HAP-1 (cell line): Measurements from ENCODE around the gene AFF1.
"Not testable (repeated sequence)": the region's sequence is repeated elsewhere in the genome, so short reads cannot be mapped to it uniquely, and the experiment has no call there.

Source experiments
- DNase-seq, 2 experiments: peaks; one replicate each; pipeline ENCODE4 v3.0.0-alpha.2; 2016 to 2020; ENCODE audit warnings: low spot score in 2 of 2
- H3K27me3 ChIP-seq: fragments of 250-450 bp; sonication (Bioruptor Pico); 2 replicates; pipeline ENCODE4 v1.5.1; 2020; ENCODE audit warnings: low read depth, mild to moderate bottlenecking, moderate library complexity
- H3K36me3 ChIP-seq: fragments of 250-450 bp; sonication (Bioruptor Pico); replicated peaks from 2 replicates; pipeline ENCODE4 v1.5.1; 2020; ENCODE audit warnings: mild to moderate bottlenecking
- H3K4me1 ChIP-seq: fragments of 250-450 bp; sonication (Bioruptor Pico); 2 replicates; pipeline ENCODE4 v1.5.1; 2020; ENCODE audit warnings: mild to moderate bottlenecking
- H3K4me3 ChIP-seq: fragments of 250-450 bp; sonication (Bioruptor Pico); 2 replicates; pipeline ENCODE4 v1.5.1; 2020; ENCODE audit warnings: mild to moderate bottlenecking, moderate library complexity
- H3K9me3 ChIP-seq: fragments of 250-450 bp; sonication (Bioruptor Pico); 2 replicates; pipeline ENCODE4 v1.5.1; 2020; ENCODE audit warnings: mild to moderate bottlenecking, moderate library complexity
- in situ Hi-C: fragments of 300-500 bp; cut with MboI; formaldehyde crosslinking; loops from 3 replicates; pipeline ENCODE4 v1.14.3; 2020; ENCODE audit warnings: low sequenced_read_pairs, inconsistent platforms, mixed read lengths

AFF1 gene

GRCh38 chr4:87010192-87010591 lies 75.4 kb downstream of the AFF1 start:
- peaks cover 33% of the 10 kb centered on the region for H3K4me1 ChIP-seq
- DNase-seq: no peak
- H3K4me3 ChIP-seq: no peak overlapping the region

GRCh38 chr4:87011340-87012034 lies 76.7 kb downstream of the AFF1 start:
- H3K4me1 ChIP-seq: peaks cover 31% of the 10 kb centered on the region

More at GRCh38 chr4:87010192-87010591, 75.4 kb downstream of the AFF1 start:
- in situ Hi-C loops: no loop called here
- Histone ChIP-seq H3K27me3 (no peaks in the 10 kb centered on the region), H3K9me3 (no peaks in the 10 kb centered on the region), H3K36me3 (no peaks in the 10 kb centered on the region)

GRCh38 chr4:87012265-87012953 lies 77.6 kb downstream of the AFF1 start:
- in situ Hi-C loops: no loop called here
- no peak overlapping the region for H3K4me3 ChIP-seq

More at GRCh38 chr4:87011340-87012034, 76.7 kb downstream of the AFF1 start:
- H3K4me3 ChIP-seq: no peak overlapping the region
- no peaks in the 10 kb centered on the region for H3K27me3 ChIP-seq
- in situ Hi-C loops: no loop called here
- no peaks in the 10 kb centered on the region for H3K36me3 ChIP-seq
- H3K9me3 ChIP-seq: no peaks in the 10 kb centered on the region
- no peak for DNase-seq

GRCh38 chr4:87012954-87013308 lies 78.1 kb downstream of the AFF1 start:
- H3K27me3 ChIP-seq, H3K36me3 ChIP-seq, H3K4me3 ChIP-seq, in situ Hi-C loops, DNase-seq, H3K9me3 ChIP-seq: not testable (repeated sequence)
- H3K4me1 ChIP-seq: peaks cover 31% of the 10 kb centered on the region

More at GRCh38 chr4:87012265-87012953, 77.6 kb downstream of the AFF1 start:
- Histone ChIP-seq H3K4me1 (peaks cover 31% of the 10 kb centered on the region), H3K27me3 (no peaks in the 10 kb centered on the region), H3K36me3 (no peaks in the 10 kb centered on the region), H3K9me3 (no peaks in the 10 kb centered on the region)
- DNase-seq: no peak

DNA sequence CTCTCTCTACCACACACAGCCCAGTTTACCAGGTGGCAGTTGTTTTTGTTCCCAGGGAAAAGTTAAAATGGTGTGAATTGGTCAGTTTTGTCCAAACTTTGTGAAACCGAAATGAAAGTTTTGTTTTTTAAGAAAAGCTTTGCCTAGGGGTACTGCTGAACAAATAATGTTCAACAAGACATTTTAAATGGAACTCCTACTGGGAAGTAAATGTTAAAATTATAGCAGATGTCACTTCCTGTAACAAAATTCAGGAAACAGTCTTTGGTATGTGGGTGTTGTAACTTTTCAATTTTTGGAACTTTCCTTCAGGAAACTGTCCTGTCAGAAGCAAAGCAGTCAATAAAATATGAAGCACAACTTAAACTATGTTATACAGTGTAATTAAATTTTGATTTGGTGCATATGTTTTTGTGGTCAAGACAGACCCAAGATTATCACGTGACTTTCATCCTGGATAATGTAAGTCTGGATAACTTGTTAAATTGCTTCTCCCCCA lies 79.5 kb downstream of the AFF1 start:
- DNase-seq: no peak
- Histone ChIP-seq H3K36me3 (no peaks in the 10 kb centered on the region), H3K4me1 (peaks cover 21% of the 10 kb centered on the region), H3K27me3 (no peaks in the 10 kb centered on the region), H3K9me3 (no peaks in the 10 kb centered on the region), H3K4me3 (no peak overlapping the region)
- in situ Hi-C loops: no loop called here

DNA sequence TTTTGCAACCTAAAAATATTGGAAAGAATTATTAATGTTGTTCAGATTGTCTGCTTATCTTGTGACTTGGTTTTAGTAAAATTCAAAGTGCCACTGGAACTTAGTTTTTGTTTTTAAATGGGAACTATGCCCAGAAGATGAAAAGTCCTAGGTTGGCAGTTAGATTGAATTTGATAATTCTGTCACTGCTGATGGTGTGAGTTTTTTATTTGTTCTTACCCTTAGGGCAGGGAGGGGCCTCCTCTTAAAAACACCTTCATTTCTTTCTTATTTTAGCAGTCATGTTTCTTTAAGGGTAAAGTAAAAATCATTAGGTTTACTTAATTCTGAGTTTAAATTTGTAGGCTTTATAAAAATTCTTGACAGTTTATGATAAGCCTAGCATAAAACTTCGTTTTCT lies 80.6 kb downstream of the AFF1 start:
- no peaks in the 10 kb centered on the region for H3K27me3 ChIP-seq
- DNase-seq: no peak
- in situ Hi-C loops: no loop called here
- no peaks in the 10 kb centered on the region for H3K9me3 ChIP-seq
- no peak overlapping the region for H3K4me3 ChIP-seq
- H3K36me3 ChIP-seq: no peaks in the 10 kb centered on the region
- peaks cover 21% of the 10 kb centered on the region for H3K4me1 ChIP-seq

- DNase-seq: no peak
- peaks cover 13% of the 10 kb centered on the region for H3K4me1 ChIP-seq
- H3K36me3 ChIP-seq: no peaks in the 10 kb centered on the region
- no peak overlapping the region for H3K4me3 ChIP-seq
- in situ Hi-C loops: no loop called here
- no peaks in the 10 kb centered on the region for H3K9me3 ChIP-seq
- H3K27me3 ChIP-seq: no peaks in the 10 kb centered on the region
Observed at GRCh38 chr4:87017580-87018342, 83.0 kb downstream of the AFF1 start.

- in situ Hi-C loops: no loop called here
- Histone ChIP-seq H3K27me3 (no peaks in the 10 kb centered on the region), H3K4me1 (peaks cover 13% of the 10 kb centered on the region), H3K9me3 (no peaks in the 10 kb centered on the region), H3K36me3 (no peaks in the 10 kb centered on the region), H3K4me3 (no peak overlapping the region)
- DNase-seq: no peak
Observed at GRCh38 chr4:87018753-87019152, 83.9 kb downstream of the AFF1 start.

GRCh38 chr4:87019246-87019791 lies 84.5 kb downstream of the AFF1 start:
- in situ Hi-C loops: no loop called here
- Histone ChIP-seq H3K27me3 (no peaks in the 10 kb centered on the region), H3K4me1 (peaks cover 11% of the 10 kb centered on the region), H3K4me3 (no peak overlapping the region), H3K36me3 (no peaks in the 10 kb centered on the region), H3K9me3 (no peaks in the 10 kb centered on the region)
- DNase-seq: no peak

DNA sequence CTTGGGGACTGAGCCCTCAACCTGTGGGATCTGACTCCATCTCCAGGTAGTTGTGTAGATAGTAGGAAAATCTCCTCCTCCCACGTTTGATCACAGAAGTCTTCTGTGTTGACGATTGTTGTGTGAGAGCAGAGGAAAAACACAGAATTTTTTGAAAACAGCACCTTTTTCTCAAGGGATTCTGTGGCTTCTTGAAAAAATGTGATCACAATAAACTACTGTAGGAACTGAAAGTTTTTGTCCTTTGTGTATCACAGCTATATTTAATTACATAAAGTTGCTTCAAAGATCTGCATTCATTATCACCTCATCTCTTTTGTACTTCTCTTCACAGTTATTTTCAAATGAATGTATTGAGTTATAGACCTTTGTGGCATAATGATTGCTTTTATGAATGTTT lies 85.1 kb downstream of the AFF1 start:
- Histone ChIP-seq H3K4me3 (no peak overlapping the region), H3K36me3 (no peaks in the 10 kb centered on the region), H3K4me1 (peaks cover 9% of the 10 kb centered on the region), H3K27me3 (no peaks in the 10 kb centered on the region), H3K9me3 (no peaks in the 10 kb centered on the region)
- in situ Hi-C loops: no loop called here
- no peak for DNase-seq

- DNase-seq: no peak
- in situ Hi-C loops: no loop called here
- H3K4me1 ChIP-seq: peaks cover 5% of the 10 kb centered on the region
Observed at GRCh38 chr4:87024201-87024600, 89.4 kb downstream of the AFF1 start.

DNA sequence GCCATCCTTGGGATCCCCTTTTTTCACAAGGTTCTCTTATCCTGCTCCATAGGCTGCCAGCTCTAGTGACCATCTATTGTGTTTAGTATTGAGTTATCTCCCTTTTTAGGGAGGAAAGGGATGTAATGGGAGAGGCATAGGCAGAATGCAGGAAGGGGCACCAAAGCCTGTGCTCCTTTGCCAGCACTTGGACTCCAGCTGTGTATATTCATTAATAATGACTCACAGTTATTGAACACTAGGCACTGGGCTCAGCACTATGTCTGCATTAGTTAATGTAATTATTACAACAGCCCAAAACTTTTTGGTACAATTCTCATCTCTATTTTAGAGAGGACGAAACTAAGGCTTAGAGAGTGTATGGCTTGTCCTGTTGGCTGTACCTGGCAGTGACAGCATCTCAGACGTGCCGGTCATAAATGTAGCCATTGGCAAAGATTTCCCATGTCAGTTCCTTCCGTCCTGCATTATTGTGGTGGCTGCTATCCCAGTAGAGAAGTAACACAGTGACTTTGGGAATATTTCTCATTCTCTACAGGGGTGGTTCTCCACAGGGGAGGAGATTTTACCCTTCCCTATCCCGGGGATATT lies 90.3 kb downstream of the AFF1 start:
- Histone ChIP-seq H3K9me3 (no peaks in the 10 kb centered on the region), H3K27me3 (no peaks in the 10 kb centered on the region), H3K4me3 (no peak overlapping the region), H3K36me3 (no peaks in the 10 kb centered on the region), H3K4me1 (peaks cover 5% of the 10 kb centered on the region)
- in situ Hi-C loops: no loop called here
- no peak for DNase-seq

More at GRCh38 chr4:87024201-87024600, 89.4 kb downstream of the AFF1 start:
- Histone ChIP-seq H3K9me3 (no peaks in the 10 kb centered on the region), H3K36me3 (no peaks in the 10 kb centered on the region), H3K4me3 (no peak overlapping the region), H3K27me3 (no peaks in the 10 kb centered on the region)

- no peaks in the 10 kb centered on the region for H3K9me3 ChIP-seq
- no peak for DNase-seq
- H3K4me1 ChIP-seq: peaks cover 6% of the 10 kb centered on the region
- in situ Hi-C loops: no loop called here
- no peak overlapping the region for H3K4me3 ChIP-seq
- H3K27me3 ChIP-seq: no peaks in the 10 kb centered on the region
- H3K36me3 ChIP-seq: no peaks in the 10 kb centered on the region
Observed at GRCh38 chr4:87025614-87026041, 90.8 kb downstream of the AFF1 start.
